GM12878 (cell line): Measurements from ENCODE around the gene DYNC1I1. TPM values are rescaled to one million over a fixed set of nuclear protein-coding genes. Genes with fewer than 3 reads are reported as not detected.

Experiments used
- ATAC-seq: fragments of 200-7000 bp; cut with Tn5 transposase; 3 replicates; pipeline ENCODE4 v1.9.1; 2020; ENCODE audit warnings: mild to moderate bottlenecking, moderate library complexity
- BruUV-seq: library from RNA; stranded (reverse); fragments of 400-500 nt; replicated peaks from 2 replicates; lab custom pipeline; 2021; lab: Mats Ljungman, UMichigan
- CTCF ChIA-PET: fragments of 300-600 bp; sonication (Branson Sonifier 250); formaldehyde crosslinking; extraction: SDS; loops from one replicate; lab custom pipeline; 2021; ENCODE audit warnings: inconsistent platforms; lab: Yijun Ruan, JAX
- POLR2A ChIA-PET: fragments of 350-600 bp; formaldehyde crosslinking; extraction: SDS; loops from one replicate; lab custom pipeline; 2021; ENCODE audit warnings: inconsistent platforms; lab: Charles Lee
- RAD21 ChIA-PET: fragments of 300-600 bp; sonication (Branson Sonifier 250); formaldehyde crosslinking; loops from one replicate; lab custom pipeline; 2023; ENCODE audit warnings: antibody characterized with exemption; ENCODE audit not compliant: unreplicated experiment; lab: Charles Lee
- SMC1A ChIA-PET: fragments of 300-600 bp; sonication (Branson Sonifier 250); formaldehyde crosslinking; loops from one replicate; lab custom pipeline; 2023; ENCODE audit not compliant: unreplicated experiment, uncharacterized antibody; lab: Charles Lee
- DNase-seq: peaks from one replicate; pipeline ENCODE4 v3.0.0-alpha.2; 2011; ENCODE audit warnings: low read depth, low spot score
- FAIRE-seq: peaks from 3 replicates; lab custom pipeline; 2011; peaks lifted over from hg19 to GRCh38; lab: Jason Lieb, UNC
- H2AFZ ChIP-seq: 2 replicates; pipeline ENCODE4 v1.6.0; 2011; ENCODE audit warnings: low read depth, low read length, control low read depth; ENCODE audit not compliant: control insufficient read depth
- H3K27ac ChIP-seq: 2 replicates; pipeline ENCODE4 v1.5.1; 2011; ENCODE audit warnings: control low read depth; ENCODE audit not compliant: control insufficient read depth, insufficient read depth
- H3K27me3 ChIP-seq, 2 experiments: replicated peaks in 1 of 2; 2 replicates each; pipeline versions ENCODE4 v1.6.0 to v1.6.1; 2011; ENCODE audit warnings: low read length in 1 of 2; ENCODE audit not compliant: control insufficient read depth in 2 of 2, insufficient read depth in 2 of 2
- H3K36me3 ChIP-seq, 2 experiments: 2 replicates each; pipeline ENCODE4 v1.5.1; 2011; ENCODE audit warnings: low read length in 1 of 2; ENCODE audit not compliant: control insufficient read depth in 2 of 2, insufficient read depth in 2 of 2
- H3K4me1 ChIP-seq: 2 replicates; pipeline ENCODE4 v1.6.1; 2011; ENCODE audit warnings: mild to moderate bottlenecking, low read length, moderate library complexity, mixed read lengths; ENCODE audit not compliant: control insufficient read depth, insufficient read depth
- H3K4me2 ChIP-seq: 2 replicates; pipeline ENCODE4 v1.6.0; 2011; ENCODE audit warnings: control low read depth; ENCODE audit not compliant: control insufficient read depth, insufficient read depth
- H3K4me3 ChIP-seq: fragments of 200-600 bp; sonication (generic); 2 replicates; pipeline ENCODE4 v1.5.1; 2016
- H3K79me2 ChIP-seq: 2 replicates; pipeline ENCODE4 v1.6.0; 2011; ENCODE audit warnings: low read length; ENCODE audit not compliant: control insufficient read depth, insufficient read depth
- H3K9ac ChIP-seq: 2 replicates; pipeline ENCODE4 v1.8.0; 2011; ENCODE audit warnings: low read length, control low read depth, mixed read lengths; ENCODE audit not compliant: control insufficient read depth, insufficient read depth
- H3K9me3 ChIP-seq: replicated peaks from 3 replicates; pipeline ENCODE4 v1.5.1; 2011; ENCODE audit warnings: mild to moderate bottlenecking, low read length; ENCODE audit not compliant: control insufficient read depth, insufficient read depth
- H4K20me1 ChIP-seq: 2 replicates; pipeline ENCODE4 v1.6.0; 2011; ENCODE audit not compliant: control insufficient read depth, insufficient read depth
- CEBPB ChIP-seq, 2 experiments: fragments of 150-350 bp in 1 of 2; IDR thresholded peaks; 2 replicates each; pipeline ENCODE4 v1.6.1; 2012 to 2014; ENCODE audit warnings: low read depth in 2 of 2, low read length in 2 of 2, borderline replicate concordance in 1 of 2, inconsistent platforms in 1 of 2
- ESRRA ChIP-seq: IDR thresholded peaks from 2 replicates; pipeline ENCODE4 v1.6.1; 2012; ENCODE audit warnings: mild to moderate bottlenecking, low read length, improper control_type of control experiment
- EZH2 ChIP-seq: IDR thresholded peaks from 2 replicates; pipeline ENCODE4 v1.6.1; 2012; ENCODE audit warnings: low read depth, mild to moderate bottlenecking, control low read depth, inconsistent platforms, low read length, borderline replicate concordance; ENCODE audit not compliant: control insufficient read depth
- IKZF2 ChIP-seq, 2 experiments: fragments of 450-650 bp; IDR thresholded peaks; 2 replicates each; pipeline ENCODE4 v1.6.1; 2017; ENCODE audit warnings: mild to moderate bottlenecking in 2 of 2, moderate library complexity in 2 of 2
- TARDBP ChIP-seq: IDR thresholded peaks from 2 replicates; pipeline ENCODE4 v1.6.1; 2016; ENCODE audit warnings: borderline replicate concordance
- WRNIP1 ChIP-seq: IDR thresholded peaks from 2 replicates; pipeline ENCODE4 v1.6.1; 2011; ENCODE audit warnings: low read depth, low read length, improper control_type of control experiment, borderline replicate concordance
- ZBED1 ChIP-seq: IDR thresholded peaks from 2 replicates; pipeline ENCODE4 v1.6.1; 2016; ENCODE audit warnings: borderline replicate concordance
- WGBS: methylation state at CpG from one replicate; pipeline ENCODE4 v1.1.6; 2016; ENCODE audit warnings: low lambda C conversion rate; ENCODE audit not compliant: insufficient replicate concordance, insufficient coverage; ENCODE audit errors: missing lambda C conversion rate; 5-methylcytosine and 5-hydroxymethylcytosine counted together
- in situ Hi-C: fragments of 300-500 bp; cut with MboI; formaldehyde crosslinking; loops from 9 replicates; pipeline ENCODE4 v1.14.3; 2018; ENCODE audit warnings: mixed read lengths
- intact Hi-C: fragments of 100-400 bp; cut with micrococcal nuclease; formaldehyde crosslinking; loops from one replicate; pipeline ENCODE4 v1.14.2; 2022; ENCODE audit not compliant: unreplicated experiment
- polyA plus RNA-seq, 11 experiments: library from polyadenylated mRNA; depleted of rRNA in 4 of 11; unstranded in 6 of 11; stranded (reverse) in 5 of 11; fragments of >200 nt; fragmentation: Nextera tagmentation in 4 of 11; fragmentation: Illumina TruSeq in 1 of 11; extraction: Ambion mirVana in 4 of 11; extraction: Trizol in 1 of 11; gene quantifications; 1 replicate in 1 of 11; 2 replicates in 10 of 11; pipeline versions ENCODE4 v1.2.1 to v1.2.3, GENCODE V29; 2011 to 2016; ENCODE audit warnings: inconsistent platforms in 2 of 11, missing spikeins in 2 of 11, low read depth in 1 of 11
- total RNA-seq, 4 experiments: library from RNA; depleted of rRNA in 3 of 4; stranded (reverse); fragments of >200 nt in 3 of 4; fragmentation: Illumina TruSeq in 1 of 4; extraction: Trizol in 1 of 4; gene quantifications; 2 replicates each; pipeline versions ENCODE4 v1.2.1 to v1.2.3, GENCODE V29; 2013 to 2021
- TF ChIP-seq, protein P1 (sequence below): fragments of 150-350 bp; IDR thresholded peaks from 2 replicates; pipeline ENCODE4 v1.6.1; 2016; ENCODE audit warnings: low read depth, low read length
- TF ChIP-seq, protein P2 (sequence below): IDR thresholded peaks from 2 replicates; pipeline ENCODE4 v1.6.1; 2012; ENCODE audit warnings: improper control_type of control experiment, low read depth, low read length; ENCODE audit not compliant: insufficient replicate concordance
- TF ChIP-seq, protein P3 (sequence below): fragments of 450-650 bp; IDR thresholded peaks from 2 replicates; pipeline ENCODE4 v1.6.1; 2017; ENCODE audit warnings: borderline replicate concordance
- TF ChIP-seq, protein P4 (sequence below): IDR thresholded peaks from 2 replicates; pipeline ENCODE4 v1.6.1; 2011; ENCODE audit warnings: borderline replicate concordance, low read depth, mild to moderate bottlenecking, moderate library complexity, low read length; ENCODE audit not compliant: insufficient read depth, poor library complexity, severe bottlenecking

DYNC1I1 gene
- total and polyA plus RNA-seq, 10 of the 15 experiments (the other 5 are each of a cell fraction or from before 2014, with no cell fraction given): 0.05 to 0.91 (median 0.14) TPM; not detected in 3

DNA sequence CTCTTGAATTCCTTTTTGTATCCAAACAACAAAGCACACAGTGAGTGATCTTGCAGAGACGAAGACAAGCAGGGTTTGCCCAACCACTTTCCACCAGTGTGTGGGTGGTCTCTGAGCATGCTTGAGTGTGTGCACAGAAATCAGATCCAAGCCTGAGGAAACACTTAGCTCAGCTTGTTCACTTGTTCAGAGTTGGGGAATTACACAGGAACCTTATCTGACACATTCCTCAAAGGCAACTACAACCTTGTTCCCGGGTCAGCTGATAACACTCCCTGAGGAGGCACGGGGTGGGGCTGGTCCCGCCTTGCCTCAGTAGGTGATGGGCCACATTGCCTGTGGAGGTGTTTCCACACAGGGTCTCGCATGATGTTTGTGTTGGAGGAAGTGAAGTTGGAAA is 216.9 kb downstream of the DYNC1I1 start:
- in situ Hi-C loops (no loop called here), intact Hi-C loops (no loop called here)
- no peaks in the 10 kb centered on the region; a peak in 1 of 4 replicates for H3K27me3 ChIP-seq
- H3K4me3 ChIP-seq: no peak overlapping the region
- RAD21 ChIA-PET: no interaction called here
- SMC1A ChIA-PET: interaction anchor here (1.3 kb wide), 1 partner anchor 15 kb away, joined by 3 read pairs; no protein-coding TSS in a partner anchor
- no peaks in the 10 kb centered on the region for H3K36me3 ChIP-seq
- CTCF ChIA-PET: interaction anchor here (1.0 to 1.4 kb wide), 3 partner anchors 34 to 142 kb away, joined by 3 to 4 read pairs (median 3); no protein-coding TSS in a partner anchor
- no peak overlapping the region for H3K27ac ChIP-seq
- FAIRE-seq (no peak), ATAC-seq (no peak), DNase-seq (no peak)
- H3K4me2 ChIP-seq: no peak overlapping the region
- 22% methylated on average over 5 of the region's 5 CpGs for WGBS
- no TSS peak for BruUV-seq
- POLR2A ChIA-PET: no interaction called here
- no peak overlapping the region for H2AFZ ChIP-seq
- no peaks in the 10 kb centered on the region for H3K79me2 ChIP-seq
- H4K20me1 ChIP-seq: no peaks in the 10 kb centered on the region
- no peak overlapping the region for H3K9ac ChIP-seq
- H3K9me3 ChIP-seq: no peaks in the 10 kb centered on the region
- no peaks in the 10 kb centered on the region for H3K4me1 ChIP-seq
- TF ChIP-seq, protein P1, sequence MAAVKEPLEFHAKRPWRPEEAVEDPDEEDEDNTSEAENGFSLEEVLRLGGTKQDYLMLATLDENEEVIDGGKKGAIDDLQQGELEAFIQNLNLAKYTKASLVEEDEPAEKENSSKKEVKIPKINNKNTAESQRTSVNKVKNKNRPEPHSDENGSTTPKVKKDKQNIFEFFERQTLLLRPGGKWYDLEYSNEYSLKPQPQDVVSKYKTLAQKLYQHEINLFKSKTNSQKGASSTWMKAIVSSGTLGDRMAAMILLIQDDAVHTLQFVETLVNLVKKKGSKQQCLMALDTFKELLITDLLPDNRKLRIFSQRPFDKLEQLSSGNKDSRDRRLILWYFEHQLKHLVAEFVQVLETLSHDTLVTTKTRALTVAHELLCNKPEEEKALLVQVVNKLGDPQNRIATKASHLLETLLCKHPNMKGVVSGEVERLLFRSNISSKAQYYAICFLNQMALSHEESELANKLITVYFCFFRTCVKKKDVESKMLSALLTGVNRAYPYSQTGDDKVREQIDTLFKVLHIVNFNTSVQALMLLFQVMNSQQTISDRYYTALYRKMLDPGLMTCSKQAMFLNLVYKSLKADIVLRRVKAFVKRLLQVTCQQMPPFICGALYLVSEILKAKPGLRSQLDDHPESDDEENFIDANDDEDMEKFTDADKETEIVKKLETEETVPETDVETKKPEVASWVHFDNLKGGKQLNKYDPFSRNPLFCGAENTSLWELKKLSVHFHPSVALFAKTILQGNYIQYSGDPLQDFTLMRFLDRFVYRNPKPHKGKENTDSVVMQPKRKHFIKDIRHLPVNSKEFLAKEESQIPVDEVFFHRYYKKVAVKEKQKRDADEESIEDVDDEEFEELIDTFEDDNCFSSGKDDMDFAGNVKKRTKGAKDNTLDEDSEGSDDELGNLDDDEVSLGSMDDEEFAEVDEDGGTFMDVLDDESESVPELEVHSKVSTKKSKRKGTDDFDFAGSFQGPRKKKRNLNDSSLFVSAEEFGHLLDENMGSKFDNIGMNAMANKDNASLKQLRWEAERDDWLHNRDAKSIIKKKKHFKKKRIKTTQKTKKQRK: no peak
- TF ChIP-seq ESRRA: no peak
- TF ChIP-seq WRNIP1: no peak
- no peak for TF ChIP-seq IKZF2 (IDR thresholded peaks at IDR 0.05)
- TF ChIP-seq EZH2: no peak
- TF ChIP-seq, protein P2, sequence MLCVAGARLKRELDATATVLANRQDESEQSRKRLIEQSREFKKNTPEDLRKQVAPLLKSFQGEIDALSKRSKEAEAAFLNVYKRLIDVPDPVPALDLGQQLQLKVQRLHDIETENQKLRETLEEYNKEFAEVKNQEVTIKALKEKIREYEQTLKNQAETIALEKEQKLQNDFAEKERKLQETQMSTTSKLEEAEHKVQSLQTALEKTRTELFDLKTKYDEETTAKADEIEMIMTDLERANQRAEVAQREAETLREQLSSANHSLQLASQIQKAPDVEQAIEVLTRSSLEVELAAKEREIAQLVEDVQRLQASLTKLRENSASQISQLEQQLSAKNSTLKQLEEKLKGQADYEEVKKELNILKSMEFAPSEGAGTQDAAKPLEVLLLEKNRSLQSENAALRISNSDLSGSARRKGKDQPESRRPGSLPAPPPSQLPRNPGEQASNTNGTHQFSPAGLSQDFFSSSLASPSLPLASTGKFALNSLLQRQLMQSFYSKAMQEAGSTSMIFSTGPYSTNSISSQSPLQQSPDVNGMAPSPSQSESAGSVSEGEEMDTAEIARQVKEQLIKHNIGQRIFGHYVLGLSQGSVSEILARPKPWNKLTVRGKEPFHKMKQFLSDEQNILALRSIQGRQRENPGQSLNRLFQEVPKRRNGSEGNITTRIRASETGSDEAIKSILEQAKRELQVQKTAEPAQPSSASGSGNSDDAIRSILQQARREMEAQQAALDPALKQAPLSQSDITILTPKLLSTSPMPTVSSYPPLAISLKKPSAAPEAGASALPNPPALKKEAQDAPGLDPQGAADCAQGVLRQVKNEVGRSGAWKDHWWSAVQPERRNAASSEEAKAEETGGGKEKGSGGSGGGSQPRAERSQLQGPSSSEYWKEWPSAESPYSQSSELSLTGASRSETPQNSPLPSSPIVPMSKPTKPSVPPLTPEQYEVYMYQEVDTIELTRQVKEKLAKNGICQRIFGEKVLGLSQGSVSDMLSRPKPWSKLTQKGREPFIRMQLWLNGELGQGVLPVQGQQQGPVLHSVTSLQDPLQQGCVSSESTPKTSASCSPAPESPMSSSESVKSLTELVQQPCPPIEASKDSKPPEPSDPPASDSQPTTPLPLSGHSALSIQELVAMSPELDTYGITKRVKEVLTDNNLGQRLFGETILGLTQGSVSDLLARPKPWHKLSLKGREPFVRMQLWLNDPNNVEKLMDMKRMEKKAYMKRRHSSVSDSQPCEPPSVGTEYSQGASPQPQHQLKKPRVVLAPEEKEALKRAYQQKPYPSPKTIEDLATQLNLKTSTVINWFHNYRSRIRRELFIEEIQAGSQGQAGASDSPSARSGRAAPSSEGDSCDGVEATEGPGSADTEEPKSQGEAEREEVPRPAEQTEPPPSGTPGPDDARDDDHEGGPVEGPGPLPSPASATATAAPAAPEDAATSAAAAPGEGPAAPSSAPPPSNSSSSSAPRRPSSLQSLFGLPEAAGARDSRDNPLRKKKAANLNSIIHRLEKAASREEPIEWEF: no peak
- TF ChIP-seq CEBPB (IDR thresholded peaks at IDR 0.05; ENCODE audit: borderline replicate concordance in 1 of 2, low read depth in 2 of 2, low read length in 2 of 2): no peak
- TF ChIP-seq, protein P3, sequence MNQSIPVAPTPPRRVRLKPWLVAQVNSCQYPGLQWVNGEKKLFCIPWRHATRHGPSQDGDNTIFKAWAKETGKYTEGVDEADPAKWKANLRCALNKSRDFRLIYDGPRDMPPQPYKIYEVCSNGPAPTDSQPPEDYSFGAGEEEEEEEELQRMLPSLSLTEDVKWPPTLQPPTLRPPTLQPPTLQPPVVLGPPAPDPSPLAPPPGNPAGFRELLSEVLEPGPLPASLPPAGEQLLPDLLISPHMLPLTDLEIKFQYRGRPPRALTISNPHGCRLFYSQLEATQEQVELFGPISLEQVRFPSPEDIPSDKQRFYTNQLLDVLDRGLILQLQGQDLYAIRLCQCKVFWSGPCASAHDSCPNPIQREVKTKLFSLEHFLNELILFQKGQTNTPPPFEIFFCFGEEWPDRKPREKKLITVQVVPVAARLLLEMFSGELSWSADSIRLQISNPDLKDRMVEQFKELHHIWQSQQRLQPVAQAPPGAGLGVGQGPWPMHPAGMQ: no peak
- TF ChIP-seq, protein P4, sequence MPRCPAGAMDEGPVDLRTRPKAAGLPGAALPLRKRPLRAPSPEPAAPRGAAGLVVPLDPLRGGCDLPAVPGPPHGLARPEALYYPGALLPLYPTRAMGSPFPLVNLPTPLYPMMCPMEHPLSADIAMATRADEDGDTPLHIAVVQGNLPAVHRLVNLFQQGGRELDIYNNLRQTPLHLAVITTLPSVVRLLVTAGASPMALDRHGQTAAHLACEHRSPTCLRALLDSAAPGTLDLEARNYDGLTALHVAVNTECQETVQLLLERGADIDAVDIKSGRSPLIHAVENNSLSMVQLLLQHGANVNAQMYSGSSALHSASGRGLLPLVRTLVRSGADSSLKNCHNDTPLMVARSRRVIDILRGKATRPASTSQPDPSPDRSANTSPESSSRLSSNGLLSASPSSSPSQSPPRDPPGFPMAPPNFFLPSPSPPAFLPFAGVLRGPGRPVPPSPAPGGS: no peak
- no peak for TF ChIP-seq TARDBP
- TF ChIP-seq ZBED1: no peak
